Naive B cell (primary cell): ENCODE results near the gene DTNBP1. TPM values are rescaled to one million over a fixed set of nuclear protein-coding genes. Genes with fewer than 3 reads are reported as not detected.
A peak's percentile ranks its signal among the peaks of the same experiment; 100 is the strongest.

Experiments
- ATAC-seq, 2 donors: fragments of 150-1000 bp; cut with Tn5 transposase; 2 replicates each; pipeline ENCODE4 v1.10.0; 2021; ENCODE audit warnings: low read depth in 2 of 2, mild to moderate bottlenecking in 2 of 2, moderate library complexity in 2 of 2
- DNase-seq: peaks from one replicate; pipeline ENCODE4 v3.0.0; 2022
- H3K27ac Mint-ChIP-seq, 6 donors: one replicate each; pipeline ENCODE4 v1.8.0; 2020 to 2022; ENCODE audit warnings: mild to moderate bottlenecking in 6 of 6, mixed read lengths in 6 of 6, moderate library complexity in 5 of 6, inconsistent platforms in 2 of 6
- H3K27me3 Mint-ChIP-seq, 3 donors: one replicate each; pipeline ENCODE4 v1.8.0; 2021 to 2022; ENCODE audit warnings: mixed read lengths in 3 of 3, mild to moderate bottlenecking in 1 of 3
- H3K36me3 Mint-ChIP-seq, 2 donors: one replicate each; pipeline ENCODE4 v1.8.0; 2020 to 2022; ENCODE audit warnings: mixed read lengths in 2 of 2, inconsistent platforms in 1 of 2, mild to moderate bottlenecking in 1 of 2
- H3K4me1 Mint-ChIP-seq, 3 donors: one replicate each; pipeline ENCODE4 v1.8.0; 2020 to 2022; ENCODE audit warnings: mixed read lengths in 3 of 3, inconsistent platforms in 1 of 3, mild to moderate bottlenecking in 1 of 3, moderate library complexity in 1 of 3
- H3K4me3 Mint-ChIP-seq, 8 donors: one replicate each; pipeline ENCODE4 v1.8.0; 2020 to 2022; ENCODE audit warnings: mild to moderate bottlenecking in 8 of 8, mixed read lengths in 8 of 8, moderate library complexity in 8 of 8, inconsistent platforms in 2 of 8
- H3K9me3 Mint-ChIP-seq, 7 donors: one replicate each; pipeline ENCODE4 v1.8.0; 2020 to 2022; ENCODE audit warnings: mixed read lengths in 7 of 7, mild to moderate bottlenecking in 5 of 7, inconsistent platforms in 2 of 7, moderate library complexity in 1 of 7
- polyA plus RNA-seq, 6 donors: library from polyadenylated mRNA; unstranded; fragments of 300-500 nt; fragmentation: Illumina TruSeq; gene quantifications; one replicate each; pipeline ENCODE4 v1.2.3, GENCODE V29; 2021; ENCODE audit warnings: low read depth in 6 of 6

The DTNBP1 gene
- polyA plus RNA-seq, 6 donors from 2014 or later = 60.2 to 108 (median 77.4) TPM

DNA sequence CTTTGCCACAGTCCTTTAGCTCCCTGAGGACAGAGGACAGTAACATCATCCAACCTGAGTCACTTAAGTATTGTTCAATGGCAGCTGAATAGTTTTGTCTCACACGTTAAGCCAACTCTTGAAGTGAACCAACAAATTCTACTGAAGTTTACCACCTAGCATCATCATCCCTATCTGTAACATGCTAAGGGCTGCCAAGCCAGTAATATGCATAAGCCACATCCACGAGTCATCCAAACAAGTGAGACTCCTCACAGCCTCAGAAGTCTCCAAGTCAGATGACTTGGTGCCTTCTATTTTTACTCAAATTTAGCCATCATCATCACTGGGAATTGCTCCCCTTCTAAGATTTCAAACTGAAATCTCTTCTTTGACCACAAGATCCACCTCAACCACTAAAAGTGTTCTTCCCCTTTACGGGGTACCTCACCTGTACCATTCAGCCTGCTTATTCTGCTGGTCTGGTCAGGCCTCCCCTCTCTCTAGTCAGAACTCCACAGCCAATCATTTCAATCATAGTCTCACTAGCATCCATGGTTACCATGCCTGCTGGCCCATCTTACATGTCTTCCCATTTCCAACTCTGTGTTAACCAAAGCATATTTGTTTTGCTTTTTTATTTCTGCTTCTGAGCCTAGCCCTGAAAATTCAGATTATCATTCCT lies 73.7 kb downstream of the DTNBP1 start:
- H3K36me3 Mint-ChIP-seq = peaks cover 0 to 21% of the 10 kb centered on the region in 2 donors
- ATAC-seq (no peak), DNase-seq (no peak)
- no peaks in the 10 kb centered on the region for H3K9me3 Mint-ChIP-seq
- peak overlapping the region in 4 of 6 donors; percentile 12 to 64 (median 32) for H3K27ac Mint-ChIP-seq
- no peak overlapping the region for H3K4me3 Mint-ChIP-seq
- no peaks in the 10 kb centered on the region for H3K27me3 Mint-ChIP-seq
- H3K4me1 Mint-ChIP-seq = peaks cover 37 to 47% (median 39%) of the 10 kb centered on the region in 3 donors

DNA sequence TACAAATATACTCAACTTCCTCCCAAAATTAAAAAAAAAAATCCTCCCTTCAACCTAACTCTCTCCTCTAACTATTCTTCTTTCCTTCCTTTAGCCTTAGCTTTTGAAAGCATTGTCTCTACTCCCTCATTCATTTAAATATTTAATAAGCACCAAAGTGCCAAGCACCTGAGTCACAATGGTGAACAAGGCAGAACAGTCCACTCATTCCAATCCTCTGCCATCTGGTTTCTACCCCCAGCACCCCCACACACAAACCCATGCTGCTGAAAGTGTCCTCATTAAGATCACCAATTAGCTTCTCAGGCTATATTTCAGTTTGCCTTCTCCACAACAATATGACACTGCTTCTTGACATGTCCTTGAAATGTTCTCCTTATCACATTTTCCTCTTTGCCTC lies 76.3 kb downstream of the DTNBP1 start:
- H3K36me3 Mint-ChIP-seq = peaks cover 0 to 11% of the 10 kb centered on the region in 2 donors

DNA sequence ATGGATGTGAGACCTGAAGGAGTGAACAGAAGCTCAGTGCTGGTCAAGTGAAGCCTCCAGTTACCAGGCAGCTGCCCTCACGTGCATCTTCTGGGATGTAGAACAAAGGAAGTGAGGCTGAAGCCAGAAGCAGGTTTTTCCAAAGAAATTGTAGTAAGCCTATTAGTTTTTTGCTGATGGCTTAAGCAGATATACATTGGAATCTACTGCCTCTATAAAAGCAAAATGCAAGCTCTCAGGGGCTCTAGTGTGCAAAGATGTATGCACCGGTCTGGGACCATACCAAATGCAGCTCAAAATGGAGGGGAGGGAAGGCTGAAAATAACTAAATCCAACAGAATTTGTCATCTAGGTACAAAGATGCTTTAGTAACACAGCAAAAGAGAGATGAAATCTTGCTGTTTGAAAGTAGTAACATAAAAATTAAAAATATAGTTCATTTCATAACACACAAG lies 77.0 kb downstream of the DTNBP1 start:
- peaks cover 25 to 38% (median 37%) of the 10 kb centered on the region in 3 donors for H3K4me1 Mint-ChIP-seq
- H3K27me3 Mint-ChIP-seq = no peaks in the 10 kb centered on the region
- peaks cover 0 to 11% of the 10 kb centered on the region in 2 donors for H3K36me3 Mint-ChIP-seq
- peak overlapping the region in 1 of 6 donors; percentile 46 for H3K27ac Mint-ChIP-seq
- no peak for ATAC-seq
- H3K9me3 Mint-ChIP-seq = no peaks in the 10 kb centered on the region
- no peak overlapping the region for H3K4me3 Mint-ChIP-seq
- DNase-seq = no peak

More for the DNA sequence above, 76.3 kb downstream of the DTNBP1 start:
- peak overlapping the region in 4 of 6 donors; percentile 4 to 69 (median 16) for H3K27ac Mint-ChIP-seq
- ATAC-seq = no peak
- H3K9me3 Mint-ChIP-seq = no peaks in the 10 kb centered on the region
- H3K4me3 Mint-ChIP-seq = no peak overlapping the region
- no peaks in the 10 kb centered on the region for H3K27me3 Mint-ChIP-seq
- H3K4me1 Mint-ChIP-seq = peaks cover 29 to 38% (median 37%) of the 10 kb centered on the region in 3 donors
- DNase-seq = no peak

DNA sequence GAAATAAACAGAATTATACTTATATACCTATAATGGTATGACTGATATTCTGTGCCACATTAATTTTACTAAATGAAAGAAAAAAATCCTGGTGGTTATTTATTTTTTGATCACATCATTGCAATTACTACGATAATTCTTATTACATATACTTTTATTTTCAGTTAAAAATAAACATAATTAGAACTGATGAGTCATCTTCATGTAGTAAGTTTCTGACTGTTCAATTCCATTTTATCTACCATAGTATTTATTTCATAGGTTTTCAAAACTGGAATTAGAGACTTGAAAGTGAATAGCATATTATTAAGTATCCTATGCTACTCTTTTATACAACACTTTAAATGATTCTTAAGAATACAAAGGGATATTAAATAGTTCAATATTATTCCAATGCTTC lies 80.3 kb downstream of the DTNBP1 start:
- Mint-ChIP-seq H3K4me3 (no peak overlapping the region), H3K4me1 (peaks cover 23 to 29% (median 25%) of the 10 kb centered on the region in 3 donors), H3K36me3 (peaks cover 19% of the 10 kb centered on the region in 2 donors), H3K27ac (no peak overlapping the region), H3K27me3 (no peaks in the 10 kb centered on the region), H3K9me3 (peaks cover 0 to 5% (median 0%) of the 10 kb centered on the region in 7 donors)
- ATAC-seq (no peak), DNase-seq (no peak)

DNA sequence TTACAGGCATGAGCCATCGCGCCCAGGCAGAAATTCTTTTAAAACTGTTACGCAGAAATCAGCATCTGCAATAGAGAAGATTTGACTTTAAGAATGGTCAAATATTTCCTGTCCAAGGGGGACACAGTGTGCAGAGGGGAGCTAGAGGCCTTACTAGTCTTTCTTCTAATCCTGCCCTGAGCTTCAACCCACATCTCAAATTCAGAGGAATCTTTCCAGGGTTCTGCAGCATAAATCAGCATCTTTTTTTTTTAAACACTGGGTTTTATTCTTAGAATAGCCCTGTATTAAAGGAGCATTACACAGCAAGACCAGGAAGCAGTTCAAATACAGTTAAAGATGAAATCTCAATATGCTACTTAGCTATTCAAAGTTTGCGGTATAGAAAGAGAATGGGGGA lies 81.1 kb downstream of the DTNBP1 start:
- H3K27me3 Mint-ChIP-seq = no peaks in the 10 kb centered on the region
- no peak for DNase-seq
- H3K9me3 Mint-ChIP-seq = peaks cover 0 to 5% (median 0%) of the 10 kb centered on the region in 7 donors
- H3K4me1 Mint-ChIP-seq = peaks cover 26 to 33% (median 28%) of the 10 kb centered on the region in 3 donors
- peak overlapping the region in 1 of 6 donors; percentile 78 for H3K27ac Mint-ChIP-seq
- no peak overlapping the region for H3K4me3 Mint-ChIP-seq
- ATAC-seq = no peak
- H3K36me3 Mint-ChIP-seq = peaks cover 21 to 26% of the 10 kb centered on the region in 2 donors

DNA sequence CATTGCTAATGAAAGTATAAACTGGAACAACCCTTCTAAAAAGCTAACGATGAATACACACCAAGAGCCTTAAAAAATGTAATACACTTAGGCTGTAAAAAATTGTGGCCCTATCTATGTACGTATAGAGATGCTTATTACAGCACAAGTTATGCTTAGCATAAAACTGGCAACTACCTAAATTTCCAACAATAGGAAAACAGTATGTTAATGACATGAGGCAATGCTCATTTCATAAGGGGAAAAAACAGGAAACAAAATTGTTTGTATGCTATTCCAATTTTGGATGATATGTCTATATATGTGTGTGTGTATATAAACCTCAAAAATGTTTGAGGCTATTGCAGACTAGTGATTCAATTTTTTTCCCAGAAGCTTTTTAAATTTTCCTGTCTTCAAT lies 82.5 kb downstream of the DTNBP1 start:
- Mint-ChIP-seq H3K4me1 (peaks cover 27 to 34% (median 29%) of the 10 kb centered on the region in 3 donors), H3K27me3 (no peaks in the 10 kb centered on the region), H3K27ac (peak overlapping the region in 1 of 6 donors; percentile 11), H3K9me3 (peaks cover 0 to 5% (median 0%) of the 10 kb centered on the region in 7 donors), H3K4me3 (no peak overlapping the region), H3K36me3 (peaks cover 21 to 29% of the 10 kb centered on the region in 2 donors)
- ATAC-seq (no peak), DNase-seq (no peak)

DNA sequence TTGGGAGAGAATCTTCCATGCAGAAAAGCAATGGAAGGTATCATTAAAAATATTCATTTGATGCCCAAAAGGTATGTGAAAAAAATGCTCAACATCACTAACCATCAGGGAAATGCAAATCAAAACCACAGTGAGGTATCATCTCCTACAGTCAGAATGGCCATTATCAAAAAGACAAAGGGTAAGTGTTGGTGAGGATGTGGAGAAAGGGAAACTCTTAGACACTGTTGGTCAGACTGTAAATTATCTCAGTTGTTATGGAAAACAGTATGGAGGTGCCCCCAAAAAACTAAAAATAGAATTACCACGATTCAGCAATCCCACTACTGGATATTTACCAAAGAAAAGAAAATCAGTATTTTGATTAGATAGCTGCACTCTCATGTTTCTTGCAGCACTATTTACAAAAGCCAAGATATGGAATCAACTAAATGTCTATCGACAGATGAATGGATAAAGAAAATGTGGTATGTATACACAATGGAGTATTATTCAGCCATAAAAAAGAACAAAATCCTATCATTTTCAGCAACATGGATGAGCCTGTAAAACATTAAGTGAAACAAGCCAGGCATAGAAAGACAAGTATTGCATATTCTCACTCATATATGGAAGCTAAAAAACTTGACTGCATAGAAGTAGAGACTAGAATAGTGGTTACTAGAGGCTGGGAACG lies 84.0 kb downstream of the DTNBP1 start:
- Mint-ChIP-seq H3K4me3 (no peak overlapping the region), H3K4me1 (peaks cover 33 to 47% (median 41%) of the 10 kb centered on the region in 3 donors), H3K36me3 (peaks cover 26 to 29% of the 10 kb centered on the region in 2 donors), H3K27ac (peak overlapping the region in 1 of 6 donors; percentile 18), H3K27me3 (no peaks in the 10 kb centered on the region), H3K9me3 (peaks cover 0 to 5% (median 0%) of the 10 kb centered on the region in 7 donors)
- no peak for DNase-seq
- no peak for ATAC-seq

DNA sequence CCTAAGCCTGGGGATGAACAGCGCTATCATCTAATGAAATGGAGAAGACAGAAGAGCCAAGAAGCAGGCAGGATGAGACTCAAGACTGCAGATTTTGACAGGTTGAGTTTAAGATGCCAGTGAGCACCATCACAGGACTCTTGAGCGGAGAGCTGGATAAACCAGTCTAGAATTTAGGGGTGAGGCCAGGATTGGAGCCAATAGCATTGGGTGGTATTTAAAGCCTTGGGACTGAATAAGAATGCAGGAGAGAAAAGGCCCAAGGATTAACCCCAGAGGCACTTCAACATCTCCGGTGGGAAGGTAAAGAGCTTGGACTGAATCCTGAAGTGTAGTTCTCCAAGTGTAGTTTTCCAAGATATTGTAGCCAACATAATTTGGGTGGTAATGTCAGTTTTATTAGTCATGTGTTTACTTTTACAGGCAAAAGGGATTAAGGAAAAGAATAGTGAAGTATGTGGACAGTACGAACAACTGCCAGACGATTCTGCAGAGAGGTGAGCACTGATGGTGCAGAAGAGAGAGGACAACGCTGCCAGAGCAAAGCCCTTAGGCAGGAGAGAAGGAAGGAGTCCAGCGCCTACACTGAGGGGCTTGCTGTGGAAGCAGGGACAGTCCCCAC lies 85.2 kb downstream of the DTNBP1 start:
- Mint-ChIP-seq H3K4me3 (peak overlapping the region in 1 of 8 donors; percentile 70), H3K27me3 (no peaks in the 10 kb centered on the region), H3K9me3 (peaks cover 0 to 5% (median 0%) of the 10 kb centered on the region in 7 donors), H3K27ac (peak overlapping the region in 4 of 6 donors; percentile 12 to 54 (median 18)), H3K4me1 (peaks cover 33 to 47% (median 46%) of the 10 kb centered on the region in 3 donors), H3K36me3 (peaks cover 26 to 29% of the 10 kb centered on the region in 2 donors)
- ATAC-seq (no peak), DNase-seq (no peak)

DNA sequence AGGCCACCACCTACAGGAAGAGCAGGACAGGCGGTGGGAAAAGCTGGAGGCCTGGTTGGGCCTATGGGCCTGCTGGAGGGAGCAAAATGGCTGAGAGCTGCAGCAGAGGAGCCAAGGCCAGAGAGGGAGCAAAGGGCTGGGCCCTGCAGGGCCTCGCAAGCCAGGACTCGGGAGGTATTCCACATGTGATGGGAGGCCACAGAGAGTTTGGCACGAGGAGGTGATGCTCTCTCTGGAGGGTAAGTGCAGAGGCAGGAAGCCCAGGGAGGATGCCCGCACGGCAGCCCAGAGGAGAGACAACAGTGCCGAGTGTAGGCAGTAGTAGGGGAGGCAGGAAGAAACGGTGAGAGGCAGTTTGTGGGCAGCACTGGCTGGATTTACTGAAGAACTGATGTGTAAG lies 85.7 kb downstream of the DTNBP1 start:
- Mint-ChIP-seq H3K9me3 (peaks cover 0 to 5% (median 0%) of the 10 kb centered on the region in 7 donors), H3K4me1 (peaks cover 33 to 49% (median 47%) of the 10 kb centered on the region in 3 donors), H3K27ac (peak overlapping the region in 4 of 6 donors; percentile 10 to 86 (median 38))

DNA sequence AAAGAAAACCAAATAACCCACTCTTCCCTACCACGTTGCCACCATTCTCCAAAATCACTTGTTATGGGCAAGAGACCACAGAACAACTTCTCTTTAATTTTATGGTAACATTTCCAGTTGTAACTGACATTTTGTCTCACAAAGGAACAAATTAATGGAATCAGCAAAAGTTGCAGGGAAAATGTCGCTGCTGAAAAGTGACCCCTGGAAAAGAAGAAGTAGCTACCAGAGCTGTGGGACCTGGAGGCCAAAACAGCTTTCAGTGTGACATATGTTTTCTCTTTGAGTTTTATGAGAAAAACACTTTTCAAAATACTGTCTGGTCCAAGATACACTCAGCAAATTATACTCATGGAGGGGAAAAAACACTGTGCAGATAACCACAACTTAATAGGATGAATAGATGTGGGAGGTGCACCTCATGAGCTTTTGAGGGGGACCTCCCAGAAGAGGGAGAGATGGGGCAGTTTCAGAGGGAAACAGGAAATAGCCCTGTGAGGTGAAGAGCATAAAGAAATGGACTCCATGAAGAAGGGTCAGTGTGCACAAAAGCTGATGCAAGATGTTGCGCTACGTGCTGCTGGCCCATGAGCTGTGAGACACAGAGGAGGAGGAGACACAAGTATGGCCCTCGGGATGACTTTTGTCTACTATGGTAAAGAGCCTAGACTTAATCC lies 87.3 kb downstream of the DTNBP1 start:
- ATAC-seq (no peak), DNase-seq (no peak)
- peaks cover 0 to 5% (median 0%) of the 10 kb centered on the region in 7 donors for H3K9me3 Mint-ChIP-seq
- H3K27me3 Mint-ChIP-seq = no peaks in the 10 kb centered on the region
- no peak overlapping the region for H3K4me3 Mint-ChIP-seq
- H3K36me3 Mint-ChIP-seq = peaks cover 26 to 29% of the 10 kb centered on the region in 2 donors
- peak overlapping the region in 5 of 6 donors; percentile 3 to 84 (median 44) for H3K27ac Mint-ChIP-seq
- peaks cover 33 to 54% (median 49%) of the 10 kb centered on the region in 3 donors for H3K4me1 Mint-ChIP-seq

More for the DNA sequence above, 85.7 kb downstream of the DTNBP1 start:
- no peaks in the 10 kb centered on the region for H3K27me3 Mint-ChIP-seq
- no peak for DNase-seq
- peaks cover 26 to 29% of the 10 kb centered on the region in 2 donors for H3K36me3 Mint-ChIP-seq
- H3K4me3 Mint-ChIP-seq = peak overlapping the region in 1 of 8 donors; percentile 64
- ATAC-seq = no peak

DNA sequence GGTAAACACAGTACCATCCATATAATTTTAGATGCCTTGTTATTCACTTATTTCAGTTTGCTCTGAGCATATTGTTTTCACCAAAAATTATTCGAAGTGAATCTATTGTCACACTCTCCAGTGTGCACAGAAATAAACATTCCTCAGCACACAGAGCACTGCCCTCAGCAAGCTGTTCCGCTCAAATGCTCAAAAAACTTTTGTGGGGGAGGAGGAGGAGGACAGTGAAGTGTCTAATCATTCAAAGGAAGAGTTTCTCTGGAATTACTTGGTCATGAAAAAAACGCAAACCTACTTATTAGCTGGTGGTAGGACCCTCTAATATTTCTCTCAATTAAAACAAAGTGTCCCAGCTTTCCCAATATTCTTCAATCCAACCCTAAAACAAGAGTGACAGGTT lies 88.3 kb downstream of the DTNBP1 start:
- Mint-ChIP-seq H3K4me1 (peaks cover 40 to 60% (median 56%) of the 10 kb centered on the region in 3 donors), H3K36me3 (peaks cover 19 to 29% of the 10 kb centered on the region in 2 donors), H3K4me3 (no peak overlapping the region), H3K9me3 (peaks cover 0 to 5% (median 0%) of the 10 kb centered on the region in 7 donors), H3K27ac (peak overlapping the region in 3 of 6 donors; percentile 30 to 79 (median 67)), H3K27me3 (no peaks in the 10 kb centered on the region)
- no peak for ATAC-seq
- DNase-seq = no peak

DNA sequence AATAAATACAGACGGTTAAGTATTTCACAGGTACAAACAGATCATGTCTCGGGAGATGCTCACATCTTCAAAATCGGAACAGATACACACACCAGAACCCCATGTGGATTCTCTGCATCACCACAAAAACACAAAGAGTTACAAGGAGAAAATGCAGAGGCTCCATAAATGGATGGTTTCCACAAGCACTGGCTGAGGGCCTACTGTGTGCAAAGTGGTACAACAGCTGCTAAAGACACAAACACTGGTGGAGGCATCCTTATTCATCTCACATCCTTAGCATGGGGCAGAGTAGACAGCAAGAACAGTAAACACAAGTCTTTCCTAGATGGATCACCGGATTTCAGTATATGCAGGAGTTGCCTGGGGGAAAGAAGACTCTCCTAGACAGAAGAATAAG lies 88.8 kb downstream of the DTNBP1 start:
- Mint-ChIP-seq H3K27ac (peak overlapping the region in 3 of 6 donors; percentile 66 to 79 (median 76)), H3K36me3 (peaks cover 15 to 24% of the 10 kb centered on the region in 2 donors), H3K9me3 (peaks cover 0 to 2% (median 0%) of the 10 kb centered on the region in 7 donors), H3K4me1 (peaks cover 42 to 60% (median 56%) of the 10 kb centered on the region in 3 donors), H3K27me3 (no peaks in the 10 kb centered on the region), H3K4me3 (no peak overlapping the region)
- DNase-seq = no peak
- ATAC-seq = no peak

DNA sequence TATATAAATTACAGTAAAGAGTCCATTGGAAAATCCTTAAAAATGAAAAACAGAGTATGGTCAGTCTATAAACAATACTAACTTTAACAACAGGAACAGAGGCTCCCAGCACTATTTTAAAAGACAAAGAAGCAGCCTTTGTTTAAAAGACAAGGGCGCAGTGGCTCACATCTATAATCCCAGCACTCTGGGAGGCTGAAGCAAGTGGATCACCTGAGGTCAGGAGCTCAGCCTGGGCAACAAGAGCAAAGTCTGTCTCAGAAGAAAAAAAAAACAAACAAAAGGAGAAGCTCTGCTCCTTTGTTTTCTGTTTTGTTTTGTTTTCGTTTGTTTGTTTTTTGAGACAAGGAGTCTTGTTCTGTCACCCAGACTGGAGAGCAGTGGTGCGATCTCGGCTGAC lies 89.4 kb downstream of the DTNBP1 start:
- H3K27me3 Mint-ChIP-seq = no peaks in the 10 kb centered on the region
- H3K36me3 Mint-ChIP-seq = peaks cover 13 to 19% of the 10 kb centered on the region in 2 donors
- H3K4me1 Mint-ChIP-seq = peaks cover 44 to 58% (median 52%) of the 10 kb centered on the region in 3 donors
- no peaks in the 10 kb centered on the region for H3K9me3 Mint-ChIP-seq
- no peak overlapping the region for H3K27ac Mint-ChIP-seq
- ATAC-seq (no peak), DNase-seq (no peak)
- no peak overlapping the region for H3K4me3 Mint-ChIP-seq
